B cell (primary cell): ENCODE results near the gene TENM4. TPM values are rescaled to one million over a fixed set of nuclear protein-coding genes. Genes with fewer than 3 reads are reported as not detected.

Source experiments
- ATAC-seq: fragments of 200-7000 bp; cut with Tn5 transposase; one replicate; pipeline ENCODE4 v1.10.0; 2021; ENCODE audit warnings: low read depth, mild to moderate bottlenecking, moderate number of reproducible peaks, moderate library complexity
- CTCF ChIA-PET: fragments of 350-600 bp; sonication (Branson Sonifier 250); formaldehyde crosslinking; loops from one replicate; lab custom pipeline; 2021; ENCODE audit warnings: antibody characterized with exemption, inconsistent platforms; lab: Charles Lee
- POLR2A ChIA-PET: fragments of 350-600 bp; sonication (Branson Sonifier 250); formaldehyde crosslinking; loops from one replicate; lab custom pipeline; 2021; ENCODE audit warnings: antibody characterized with exemption; lab: Charles Lee
- DNase-seq: peaks from one replicate; pipeline ENCODE4 v3.0.0; 2013
- H2AFZ ChIP-seq: 2 replicates; pipeline ENCODE4 v1.6.1; 2012; ENCODE audit warnings: mild to moderate bottlenecking, low read depth, low read length; ENCODE audit not compliant: insufficient read depth, poor library complexity, severe bottlenecking
- H3K27ac ChIP-seq, 2 donors: 1 replicate in 1 of 2; 2 replicates in 1 of 2; pipeline ENCODE4 v1.5.1; 2012 to 2013; ENCODE audit warnings: low read length in 2 of 2, mild to moderate bottlenecking in 2 of 2, moderate library complexity in 1 of 2
- H3K27me3 ChIP-seq, 4 experiments: fragments of 200-600 bp in 1 of 4; sonication (generic) in 1 of 4; replicated peaks in 1 of 4; 1 replicate in 2 of 4; 2 replicates in 2 of 4; pipeline versions ENCODE4 v1.6.1 to v1.7.0; 2013 to 2016; ENCODE audit warnings: low read length in 3 of 4, mild to moderate bottlenecking in 2 of 4, mixed read lengths in 1 of 4, moderate library complexity in 1 of 4; ENCODE audit not compliant: insufficient read depth in 4 of 4, control insufficient read depth in 3 of 4; ENCODE audit errors: control extremely low read depth in 1 of 4
- H3K36me3 ChIP-seq, 2 experiments: replicated peaks in 1 of 2; 1 replicate in 1 of 2; 2 replicates in 1 of 2; pipeline versions ENCODE4 v1.6.1 to v1.7.1; 2013; ENCODE audit warnings: low read length in 1 of 2; ENCODE audit not compliant: insufficient read depth in 2 of 2, control insufficient read depth in 1 of 2; ENCODE audit errors: control extremely low read depth in 1 of 2, extremely low read depth in 1 of 2
- H3K4me1 ChIP-seq, 2 donors: fragments of 200-600 bp in 1 of 2; sonication (generic) in 1 of 2; 1 replicate in 1 of 2; 2 replicates in 1 of 2; pipeline versions ENCODE4 v1.5.1 to v1.6.1; 2013 to 2017; ENCODE audit warnings: low read length in 2 of 2; ENCODE audit not compliant: control insufficient read depth in 2 of 2, insufficient read depth in 2 of 2
- H3K4me2 ChIP-seq: replicated peaks from 2 replicates; pipeline ENCODE3; 2012; ENCODE audit warnings: mild to moderate bottlenecking, low read depth, low read length; ENCODE audit not compliant: poor library complexity, severe bottlenecking
- H3K4me3 ChIP-seq, 5 experiments: fragments of 200-600 bp in 1 of 5; sonication (generic) in 1 of 5; 1 replicate in 3 of 5; 2 replicates in 2 of 5; pipeline versions ENCODE4 v1.5.1 to v1.7.0; 2011 to 2016; ENCODE audit warnings: low read length in 4 of 5, mild to moderate bottlenecking in 4 of 5, low read depth in 2 of 5, control low read depth in 1 of 5, moderate library complexity in 1 of 5; ENCODE audit not compliant: insufficient read depth in 1 of 5; ENCODE audit errors: control extremely low read depth in 1 of 5, extremely low read depth in 1 of 5
- H3K79me2 ChIP-seq: fragments of 200-600 bp; sonication (generic); one replicate; pipeline ENCODE4 v1.6.0; 2016; ENCODE audit warnings: low read length; ENCODE audit not compliant: control insufficient read depth, insufficient read depth
- H3K9ac ChIP-seq: fragments of 200-600 bp; sonication (generic); 2 replicates; pipeline ENCODE4 v1.6.1; 2017; ENCODE audit warnings: mild to moderate bottlenecking, low read length, moderate library complexity
- H3K9me3 ChIP-seq, 3 donors: one replicate each; pipeline versions ENCODE4 v1.6.1 to v1.7.1; 2013; ENCODE audit warnings: low read length in 2 of 3; ENCODE audit not compliant: control insufficient read depth in 2 of 3, insufficient read depth in 1 of 3; ENCODE audit errors: control extremely low read depth in 1 of 3
- H4K20me1 ChIP-seq: 2 replicates; pipeline ENCODE4 v1.6.0; 2012; ENCODE audit warnings: mild to moderate bottlenecking, low read length; ENCODE audit not compliant: insufficient read depth, control insufficient read depth, poor library complexity, severe bottlenecking
- H3K27ac Mint-ChIP-seq: one replicate; pipeline ENCODE4 v1.8.0; 2021; ENCODE audit warnings: mixed read lengths
- H3K27me3 Mint-ChIP-seq: one replicate; pipeline ENCODE4 v1.8.0; 2021; ENCODE audit warnings: mixed read lengths
- H3K4me1 Mint-ChIP-seq: one replicate; pipeline ENCODE4 v1.8.0; 2021; ENCODE audit warnings: mixed read lengths
- H3K4me3 Mint-ChIP-seq: one replicate; pipeline ENCODE4 v1.8.0; 2021; ENCODE audit warnings: mixed read lengths
- H3K9me3 Mint-ChIP-seq: one replicate; pipeline ENCODE4 v1.8.0; 2022; ENCODE audit warnings: mixed read lengths; ENCODE audit not compliant: insufficient read depth
- EZH2 ChIP-seq: IDR thresholded peaks from 2 replicates; pipeline ENCODE4 v1.6.1; 2012; ENCODE audit warnings: borderline replicate concordance, low read depth, mild to moderate bottlenecking, moderate library complexity, low read length; ENCODE audit not compliant: insufficient read depth, poor library complexity, severe bottlenecking
- WGBS: methylation state at CpG from one replicate; pipeline ENCODE4 v1.1.5; 2013; ENCODE audit warnings: missing lambda C conversion rate; ENCODE audit not compliant: insufficient coverage; 5-methylcytosine and 5-hydroxymethylcytosine counted together
- intact Hi-C: fragments of 100-400 bp; cut with micrococcal nuclease; formaldehyde crosslinking; loops from one replicate; pipeline ENCODE4 v1.10.0; 2022
- polyA plus RNA-seq: library from polyadenylated mRNA; depleted of rRNA; stranded (reverse); fragments of >200 nt; gene quantifications from 2 replicates; pipeline ENCODE4 v1.2.3, GENCODE V29; 2012
- total RNA-seq, 2 donors: library from RNA; stranded (reverse); fragments of 120-200 nt in 1 of 2; gene quantifications; 1 replicate in 1 of 2; 2 replicates in 1 of 2; pipeline versions ENCODE4 v1.2.3 to v1.2.4, GENCODE V29; 2013 to 2022
- TF ChIP-seq, protein P1 (sequence below): fragments of 200-600 bp; IDR thresholded peaks from one replicate; pipeline ENCODE4 v1.8.0; 2022; ENCODE audit warnings: antibody characterized with exemption, mild to moderate bottlenecking

The TENM4 gene
- total and polyA plus RNA-seq, 2 donors (not counting 1 experiment from before 2014, with no cell fraction given): 0.09 to 5.7 TPM

DNA sequence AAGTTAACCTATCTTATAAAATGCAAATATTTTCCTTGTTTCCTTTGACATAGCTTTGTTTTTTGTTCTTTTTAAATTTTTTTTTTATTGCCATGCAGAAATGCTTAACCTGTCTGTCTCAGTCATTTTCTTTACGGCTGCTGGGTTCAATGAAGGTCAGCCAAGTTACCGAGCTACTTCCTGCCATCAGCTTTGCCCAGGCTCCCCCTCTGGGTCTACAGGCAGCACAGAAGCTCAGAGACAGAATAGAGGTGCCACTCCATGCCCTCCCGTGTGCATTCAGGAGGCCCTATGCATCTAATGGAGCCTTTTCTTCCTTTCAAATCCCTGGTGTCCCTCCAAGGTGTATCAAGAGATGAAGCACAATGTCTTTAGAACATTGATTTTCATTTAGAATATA is 455.2 kb downstream of the TENM4 start:
- Histone ChIP-seq H3K27me3 (no peaks in the 10 kb centered on the region), H3K36me3 (no peaks in the 10 kb centered on the region), H3K9ac (no peak overlapping the region), H3K9me3 (no peaks in the 10 kb centered on the region), H3K79me2 (no peaks in the 10 kb centered on the region), H3K4me1 (no peaks in the 10 kb centered on the region), H4K20me1 (no peaks in the 10 kb centered on the region), H3K4me3 (no peak overlapping the region), H3K27ac (no peak overlapping the region), H3K4me2 (no peak overlapping the region), H2AFZ (no peak overlapping the region)
- no peak for ATAC-seq
- 41% methylated on average over 3 of the region's 3 CpGs for WGBS
- no peak overlapping the region for H3K27ac Mint-ChIP-seq
- H3K27me3 Mint-ChIP-seq: no peaks in the 10 kb centered on the region
- no peak overlapping the region for H3K4me3 Mint-ChIP-seq
- TF ChIP-seq, protein P1, sequence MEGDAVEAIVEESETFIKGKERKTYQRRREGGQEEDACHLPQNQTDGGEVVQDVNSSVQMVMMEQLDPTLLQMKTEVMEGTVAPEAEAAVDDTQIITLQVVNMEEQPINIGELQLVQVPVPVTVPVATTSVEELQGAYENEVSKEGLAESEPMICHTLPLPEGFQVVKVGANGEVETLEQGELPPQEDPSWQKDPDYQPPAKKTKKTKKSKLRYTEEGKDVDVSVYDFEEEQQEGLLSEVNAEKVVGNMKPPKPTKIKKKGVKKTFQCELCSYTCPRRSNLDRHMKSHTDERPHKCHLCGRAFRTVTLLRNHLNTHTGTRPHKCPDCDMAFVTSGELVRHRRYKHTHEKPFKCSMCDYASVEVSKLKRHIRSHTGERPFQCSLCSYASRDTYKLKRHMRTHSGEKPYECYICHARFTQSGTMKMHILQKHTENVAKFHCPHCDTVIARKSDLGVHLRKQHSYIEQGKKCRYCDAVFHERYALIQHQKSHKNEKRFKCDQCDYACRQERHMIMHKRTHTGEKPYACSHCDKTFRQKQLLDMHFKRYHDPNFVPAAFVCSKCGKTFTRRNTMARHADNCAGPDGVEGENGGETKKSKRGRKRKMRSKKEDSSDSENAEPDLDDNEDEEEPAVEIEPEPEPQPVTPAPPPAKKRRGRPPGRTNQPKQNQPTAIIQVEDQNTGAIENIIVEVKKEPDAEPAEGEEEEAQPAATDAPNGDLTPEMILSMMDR: no peak
- no peak for TF ChIP-seq EZH2
- ChIA-PET CTCF (no interaction called here), POLR2A (no interaction called here)
- H3K4me1 Mint-ChIP-seq: no peaks in the 10 kb centered on the region
- H3K9me3 Mint-ChIP-seq: no peaks in the 10 kb centered on the region
- no peak for DNase-seq
- intact Hi-C loops: no loop called here

DNA sequence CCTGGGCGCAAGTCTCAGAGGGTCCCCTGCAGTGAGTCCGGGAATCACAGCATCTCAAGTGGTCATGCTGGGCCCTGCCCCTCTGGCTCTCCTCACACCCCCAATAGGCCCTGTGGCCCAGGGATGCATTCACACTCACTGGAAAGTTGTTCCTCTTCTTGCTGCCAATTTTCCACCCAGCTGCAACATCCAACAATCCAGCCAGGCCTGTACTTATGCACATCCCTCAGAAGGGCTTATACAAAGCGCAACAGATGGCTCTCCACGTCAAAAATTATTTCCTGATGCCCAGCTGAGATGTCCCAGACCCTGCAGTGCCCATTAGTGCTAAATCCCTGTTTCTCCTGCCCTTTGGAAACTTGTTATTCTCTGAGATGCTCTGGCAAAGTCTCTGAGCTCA is 458.4 kb downstream of the TENM4 start:
- WGBS: 83% methylated on average over 4 of the region's 4 CpGs
- CTCF ChIA-PET: no interaction called here

More for the DNA sequence above, 458.4 kb downstream of the TENM4 start:
- H3K4me3 ChIP-seq: no peak overlapping the region
- Mint-ChIP-seq H3K9me3 (no peaks in the 10 kb centered on the region), H3K27ac (no peak overlapping the region), H3K4me1 (no peaks in the 10 kb centered on the region), H3K4me3 (no peak overlapping the region), H3K27me3 (no peaks in the 10 kb centered on the region)
- ATAC-seq: no peak
- TF ChIP-seq EZH2: no peak
- TF ChIP-seq, protein P1: no peak
- no peak overlapping the region for H2AFZ ChIP-seq
- H3K79me2 ChIP-seq: no peaks in the 10 kb centered on the region
- no peaks in the 10 kb centered on the region for H3K9me3 ChIP-seq
- H3K4me2 ChIP-seq: no peak overlapping the region
- H3K36me3 ChIP-seq: no peaks in the 10 kb centered on the region
- no peak overlapping the region for H3K27ac ChIP-seq
- no peaks in the 10 kb centered on the region for H3K4me1 ChIP-seq
- H4K20me1 ChIP-seq: no peaks in the 10 kb centered on the region
- no peak overlapping the region for H3K9ac ChIP-seq
- no peak for DNase-seq
- H3K27me3 ChIP-seq: no peaks in the 10 kb centered on the region
- intact Hi-C loops: no loop called here
- POLR2A ChIA-PET: no interaction called here
